GM18868 (cell line): Measurements from ENCODE around the gene CEP120.

Experiments
- ATAC-seq: cut with Tn5 transposase; IDR thresholded peaks from one replicate; pipeline ENCODE4 v1.9.1; 2021; ENCODE audit warnings: mild to moderate bottlenecking, moderate library complexity; ENCODE audit not compliant: unreplicated experiment

Gene CEP120

GRCh38 chr5:123304777-123305316 lies 118.4 kb downstream of the CEP120 start:
- no peak for ATAC-seq

DNA sequence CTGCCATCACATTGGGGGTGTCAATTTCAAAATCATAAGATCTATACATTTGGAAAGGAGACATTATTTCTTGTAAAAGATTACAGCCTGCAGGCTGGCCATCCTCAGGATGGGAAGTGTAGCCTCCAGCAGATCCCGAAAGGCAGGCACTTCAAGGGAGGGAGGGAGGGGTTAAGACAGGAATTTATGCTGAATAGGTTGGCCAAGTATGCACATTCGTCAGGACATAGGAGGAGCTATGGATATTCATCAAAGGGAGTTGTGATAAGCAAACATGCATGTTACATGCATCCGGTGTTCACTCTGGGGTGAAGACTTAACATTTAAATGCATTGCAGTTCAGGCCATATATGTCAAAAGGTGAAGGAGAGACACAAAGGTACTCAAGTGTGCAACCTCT lies 119.4 kb downstream of the CEP120 start:
- ATAC-seq, result no peak

GRCh38 chr5:123300266-123300665 lies 122.9 kb downstream of the CEP120 start:
- ATAC-seq, result no peak

DNA sequence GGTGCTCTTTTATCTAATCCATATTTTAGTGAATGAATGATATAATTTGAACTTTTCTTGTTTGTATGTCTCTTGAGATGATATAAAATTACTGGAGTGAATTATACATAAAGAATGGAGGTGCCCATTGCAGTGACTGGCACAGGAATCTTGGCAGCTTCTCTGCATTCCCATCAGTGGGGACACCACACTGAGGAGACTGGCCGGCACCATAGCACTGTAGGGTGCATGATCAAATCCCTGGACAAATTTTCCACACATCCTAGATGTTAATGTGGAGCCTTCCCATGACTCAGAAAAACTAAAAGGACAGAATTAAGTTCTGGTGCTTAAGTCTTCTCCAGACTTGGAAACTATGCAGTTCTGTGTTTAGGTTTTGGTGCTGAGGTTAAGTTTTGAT lies 124.1 kb downstream of the CEP120 start:
- no peak for ATAC-seq

- ATAC-seq, result no peak
Measured at GRCh38 chr5:123298335-123299030, 124.7 kb downstream of the CEP120 start.

DNA sequence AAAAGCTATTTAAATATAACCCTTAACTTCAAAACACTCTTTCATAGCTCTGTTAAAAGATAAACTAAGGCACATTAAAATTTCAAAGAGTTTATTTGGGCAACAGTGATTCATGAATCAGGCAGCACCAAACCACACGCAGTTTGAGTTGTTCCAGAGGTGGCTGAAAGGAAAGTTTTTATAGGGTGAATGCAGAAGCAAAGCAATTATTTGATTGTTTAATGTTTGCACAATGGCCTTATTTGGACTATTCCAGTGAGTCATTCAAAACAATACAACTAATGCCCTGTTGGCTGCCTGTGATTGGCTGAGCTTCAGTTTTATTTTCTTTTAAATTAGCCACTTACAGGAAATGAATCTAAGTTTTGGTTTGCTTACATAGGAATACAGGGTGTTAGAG lies 125.3 kb downstream of the CEP120 start:
- ATAC-seq, result no peak

DNA sequence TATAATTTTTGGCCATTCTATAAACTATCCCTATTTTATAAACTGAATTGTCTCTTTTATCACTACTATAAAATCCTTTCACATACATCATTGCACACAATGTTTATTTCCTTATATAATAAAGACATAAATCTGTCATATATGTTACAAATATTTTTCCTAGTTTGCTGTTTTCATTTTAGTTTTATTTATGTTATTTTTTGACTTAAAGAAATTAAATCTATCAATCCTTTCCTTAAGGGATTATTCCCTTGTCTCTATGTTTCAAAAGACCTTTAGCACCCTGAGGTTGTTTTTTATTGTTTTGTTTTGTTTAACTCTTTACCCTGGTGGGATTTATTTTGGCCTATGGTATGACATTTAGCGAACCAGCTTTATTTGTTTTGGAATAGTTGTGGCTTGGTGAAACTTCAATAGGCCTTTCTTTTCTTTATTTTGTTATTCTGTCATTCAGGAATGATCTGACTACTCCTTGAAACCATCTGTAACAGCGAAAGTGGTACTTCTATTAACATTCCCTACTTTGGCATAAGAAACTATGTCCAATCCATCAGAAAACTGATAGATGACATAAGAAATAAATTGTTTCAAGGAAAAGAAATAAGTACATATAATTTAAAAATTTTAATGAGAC lies 125.9 kb downstream of the CEP120 start:
- ATAC-seq, result no peak
